ENCODE data around the gene SRC.

SRC gene

GRCh38 chr20:37315021-37315451 is 30.9 kb upstream of the SRC start:
- no peak overlapping the region for H3K4me3 ChIP-seq (ENCODE audit: low read length)
- no peak for TF ChIP-seq CTCF (IDR thresholded peaks at IDR 0.05; ENCODE audit: insufficient read depth, low read depth, low read length, missing control alignments)
- DNase-seq (ENCODE audit: low read depth), result no peak

- peak; percentile 67 for DNase-seq (ENCODE audit: low read depth)
- no peak for TF ChIP-seq CTCF (IDR thresholded peaks at IDR 0.05; ENCODE audit: insufficient read depth, low read depth, low read length, missing control alignments)
- H3K4me3 ChIP-seq (ENCODE audit: low read length), result no peak overlapping the region
These were observed 30.4 kb upstream of the SRC start for GRCh38 chr20:37315452-37316110.

- no peak overlapping the region for H3K4me3 ChIP-seq (ENCODE audit: low read length)
- no peak for DNase-seq (ENCODE audit: low read depth)
- no peak for TF ChIP-seq CTCF (IDR thresholded peaks at IDR 0.05; ENCODE audit: insufficient read depth, low read depth, low read length, missing control alignments)
These were observed 29.7 kb upstream of the SRC start for GRCh38 chr20:37316116-37316774.

- H3K4me3 ChIP-seq (ENCODE audit: low read length), result no peak overlapping the region
- no peak for TF ChIP-seq CTCF (IDR thresholded peaks at IDR 0.05; ENCODE audit: insufficient read depth, low read depth, low read length, missing control alignments)
- DNase-seq (ENCODE audit: low read depth), result no peak
These were observed 29.2 kb upstream of the SRC start for GRCh38 chr20:37316775-37317170.

GRCh38 chr20:37317316-37317715 is 28.6 kb upstream of the SRC start:
- no peak for DNase-seq (ENCODE audit: low read depth)
- TF ChIP-seq CTCF (IDR thresholded peaks at IDR 0.05; ENCODE audit: insufficient read depth, low read depth, low read length, missing control alignments), result no peak
- H3K4me3 ChIP-seq (ENCODE audit: low read length), result no peak overlapping the region

GRCh38 chr20:37317994-37318640 is 27.8 kb upstream of the SRC start:
- H3K4me3 ChIP-seq (ENCODE audit: low read length), result no peak overlapping the region
- DNase-seq (ENCODE audit: low read depth), result no peak
- TF ChIP-seq CTCF (IDR thresholded peaks at IDR 0.05; ENCODE audit: insufficient read depth, low read depth, low read length, missing control alignments), result no peak

Data from epithelial cell of esophagus (primary cell).